Stimulated activated CD4-positive, alpha-beta T cell treated with anti-CD3 and anti-CD28 coated beads, Interleukin-15, amount 100 ng/mL, for 1 hour (primary cell): Measurements from ENCODE around the gene FOXP1.

Source experiments
- DNase-seq, 2 donors: peaks; one replicate each; pipeline ENCODE4 v3.0.0-alpha.2; 2020; ENCODE audit warnings: low read depth in 1 of 2, low spot score in 1 of 2

FOXP1 gene

GRCh38 chr3:71587958-71588357 is 4.4 kb upstream of the FOXP1 start:
- no peak for DNase-seq

GRCh38 chr3:71586810-71587242 is 3.3 kb upstream of the FOXP1 start:
- DNase-seq = no peak

DNA sequence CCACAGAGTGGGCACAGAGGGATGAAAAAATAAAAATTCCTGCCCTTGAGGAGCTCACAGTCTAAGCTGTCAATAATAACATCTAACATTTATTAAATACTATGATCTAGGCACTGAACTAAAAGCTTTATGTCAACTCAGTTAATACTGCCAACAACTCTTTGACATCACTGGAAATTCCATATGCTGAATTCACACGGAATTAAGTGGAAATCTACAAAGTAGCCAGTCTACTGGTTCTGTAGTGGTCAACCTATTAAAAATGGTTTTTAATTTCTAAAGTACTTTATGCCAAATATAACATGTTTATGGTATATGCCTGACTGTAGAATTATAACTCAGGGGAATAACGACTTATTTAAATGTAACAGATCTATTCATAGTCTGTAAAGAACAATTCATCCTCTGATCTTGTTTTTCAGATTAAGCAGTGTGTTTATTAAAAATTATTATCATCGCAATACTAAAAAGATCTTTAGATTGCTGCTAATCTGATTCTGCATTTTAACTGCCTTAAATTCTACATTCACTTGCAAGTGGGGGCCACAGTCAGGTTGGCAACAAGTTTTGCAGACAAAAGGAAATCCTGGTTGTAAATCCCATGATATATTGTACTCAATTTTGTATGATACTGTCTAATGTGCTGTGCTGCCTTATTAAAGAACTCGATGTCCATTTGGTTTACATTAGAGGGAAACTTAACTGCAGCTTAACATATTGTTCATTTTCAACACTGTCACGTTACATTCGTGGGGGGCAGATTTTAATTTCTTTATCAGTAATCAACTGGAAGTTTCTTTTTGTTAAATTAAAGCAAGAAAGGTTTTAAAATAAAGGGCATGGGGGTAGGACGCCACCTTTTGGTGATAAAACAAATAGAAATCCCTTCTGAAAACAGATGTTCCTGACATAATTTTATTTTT is 2.6 kb upstream of the FOXP1 start:
- DNase-seq = no peak

GRCh38 chr3:71585131-71585530 is 1.6 kb upstream of the FOXP1 start:
- no peak for DNase-seq

- DNase-seq = peak; percentile 12 to 43
Observed at GRCh38 chr3:71584394-71585011, 975 bp upstream of the FOXP1 start.

GRCh38 chr3:71582612-71583565 is 639 bp downstream of the FOXP1 start:
- DNase-seq = peak; percentile 20 to 72

- peak; percentile 2 to 46 for DNase-seq
Observed at GRCh38 chr3:71582036-71582611, 1.4 kb downstream of the FOXP1 start.

DNA sequence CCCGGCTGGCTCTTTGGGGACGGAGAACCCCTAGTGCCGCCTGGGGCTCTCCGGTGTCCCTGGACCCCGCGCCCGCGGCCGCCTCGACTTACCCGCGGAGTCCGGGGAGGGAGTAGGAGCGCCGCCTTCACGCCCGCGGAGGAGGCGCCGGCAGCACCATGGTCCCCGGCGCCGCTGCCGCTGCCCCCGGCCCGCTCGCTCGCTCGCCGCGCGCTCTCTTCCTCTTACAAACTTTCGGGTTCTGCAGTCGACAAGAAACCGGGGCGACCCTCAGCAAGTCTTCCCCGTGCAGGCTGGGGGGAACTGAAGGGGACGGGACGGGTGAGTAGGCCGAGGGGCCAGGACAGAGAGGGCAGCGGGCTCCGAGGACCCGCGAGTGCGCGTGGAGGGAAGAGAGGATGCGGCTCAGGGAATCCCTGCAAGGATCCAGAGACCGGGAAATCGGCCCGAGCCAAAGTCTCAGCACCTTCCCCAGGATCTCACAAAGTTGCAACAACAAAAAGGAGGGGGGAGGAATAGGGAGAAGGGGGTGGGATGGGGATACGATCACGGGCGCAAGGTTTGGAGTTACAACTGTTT is 2.0 kb downstream of the FOXP1 start:
- DNase-seq = peak in 1 of 2 donors; percentile 35

- DNase-seq = no peak
Observed at GRCh38 chr3:71580636-71581456, 2.7 kb downstream of the FOXP1 start.

DNA sequence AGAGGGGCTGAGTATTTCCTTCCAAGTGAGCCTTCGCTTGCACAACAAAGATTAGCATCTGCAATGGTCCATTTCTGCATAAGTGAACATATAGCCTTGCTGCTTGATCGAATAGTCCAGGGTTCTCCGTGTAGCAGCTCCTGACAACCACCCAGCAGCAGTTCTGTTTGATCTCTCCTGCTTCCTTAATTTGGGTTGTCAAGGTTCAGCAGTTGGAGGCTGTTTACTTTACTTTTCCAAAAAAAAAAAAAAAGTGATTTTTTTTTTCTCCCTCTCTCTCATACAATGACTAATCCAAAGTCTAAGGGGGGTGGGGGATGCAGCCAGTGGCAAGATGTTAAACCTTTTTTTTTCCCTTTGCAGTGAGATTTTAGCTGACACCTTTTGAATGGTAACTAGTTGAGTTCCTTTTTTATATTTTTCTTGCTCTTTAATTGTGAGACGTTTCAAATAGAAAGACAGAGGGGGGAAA is 3.6 kb downstream of the FOXP1 start:
- DNase-seq = no peak

DNA sequence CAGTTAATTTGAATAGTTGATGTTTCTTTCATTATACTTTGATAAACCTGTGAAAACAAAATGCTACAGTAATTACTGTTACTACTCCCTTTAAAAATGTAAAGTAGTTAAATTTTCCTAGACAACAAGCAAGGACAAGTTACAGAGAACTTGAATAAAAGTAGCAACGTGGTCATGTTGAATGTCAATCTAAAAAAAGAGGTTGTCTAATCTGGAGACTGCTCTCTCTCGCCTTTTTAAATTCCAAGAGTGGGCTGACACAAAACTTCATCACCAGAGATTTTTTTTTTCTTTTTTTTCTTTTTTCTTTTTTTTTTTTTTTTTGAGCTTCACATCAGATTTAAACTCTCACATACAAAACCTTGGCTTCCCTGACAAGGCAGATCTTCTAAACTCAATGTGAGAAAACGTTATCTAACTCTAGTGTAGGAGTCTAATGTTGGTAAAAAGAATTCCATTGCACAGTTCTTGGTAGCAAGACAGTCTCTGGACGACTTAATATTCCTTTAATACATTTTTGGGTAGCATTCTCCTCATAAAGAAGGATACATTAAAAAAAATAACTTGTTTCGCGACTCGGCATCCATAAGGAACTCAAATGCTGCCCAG is 4.1 kb downstream of the FOXP1 start:
- no peak for DNase-seq

- no peak for DNase-seq
Observed at GRCh38 chr3:71578054-71578751, 5.3 kb downstream of the FOXP1 start.

DNA sequence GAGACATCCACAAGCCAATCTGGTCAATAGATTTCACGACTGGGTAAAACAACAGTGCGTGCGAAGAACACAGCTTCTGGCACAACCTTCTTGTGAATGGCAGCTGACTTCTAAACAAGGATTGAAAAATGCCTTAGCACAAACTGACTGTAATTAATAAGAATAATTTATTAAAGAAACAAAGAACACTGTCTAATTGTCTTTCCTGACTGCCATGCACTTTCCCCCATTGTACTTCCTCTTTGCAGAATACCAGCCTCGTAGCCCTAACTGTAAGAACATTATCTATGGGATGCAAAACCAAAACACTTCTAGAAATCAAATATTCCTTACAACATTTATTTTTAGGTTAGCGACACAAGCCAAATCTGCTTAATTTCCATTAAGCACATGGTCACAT is 6.5 kb downstream of the FOXP1 start:
- no peak for DNase-seq

- no peak for DNase-seq
Observed at GRCh38 chr3:71575433-71575832, 8.1 kb downstream of the FOXP1 start.

DNA sequence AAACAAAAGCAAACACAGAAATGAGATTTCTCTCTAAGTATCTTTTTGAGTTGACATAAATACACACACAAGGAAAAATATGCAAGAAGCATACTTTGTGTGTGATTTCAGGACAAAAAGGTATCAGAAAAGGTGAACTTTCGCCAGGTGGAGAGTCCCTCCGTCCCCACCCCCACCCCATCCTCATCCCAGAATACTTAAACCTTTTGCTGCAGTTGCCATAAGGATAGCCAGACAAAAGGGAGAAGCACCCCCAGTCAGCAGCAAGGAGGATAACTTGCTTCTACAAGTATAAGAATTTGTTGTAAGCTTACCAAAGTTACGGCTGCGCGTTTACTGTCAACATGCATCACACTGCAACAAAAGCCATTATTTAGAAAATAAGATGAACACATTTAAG is 10.3 kb downstream of the FOXP1 start:
- DNase-seq = no peak

- DNase-seq = no peak
Observed at GRCh38 chr3:71570546-71570945, 13.0 kb downstream of the FOXP1 start.

DNA sequence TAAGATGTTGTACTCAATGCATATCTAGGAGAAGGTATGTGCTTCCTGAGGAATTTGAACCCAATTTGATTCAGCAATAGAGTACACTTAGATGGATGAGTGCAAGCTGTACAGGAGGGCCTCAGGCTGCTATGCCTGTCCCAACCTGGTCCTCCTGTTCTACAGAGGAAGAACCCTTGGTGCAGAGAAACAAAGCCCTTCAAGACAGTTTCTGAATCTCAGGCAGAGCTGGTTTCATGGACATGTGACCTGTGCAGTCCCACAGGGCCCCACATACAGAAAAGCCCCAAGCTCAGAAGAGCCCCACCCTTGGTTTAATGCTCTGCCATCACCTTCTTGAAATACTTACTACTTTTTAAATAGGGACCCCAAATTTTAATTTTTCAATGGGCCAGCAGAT is 15.3 kb downstream of the FOXP1 start:
- DNase-seq = no peak

DNA sequence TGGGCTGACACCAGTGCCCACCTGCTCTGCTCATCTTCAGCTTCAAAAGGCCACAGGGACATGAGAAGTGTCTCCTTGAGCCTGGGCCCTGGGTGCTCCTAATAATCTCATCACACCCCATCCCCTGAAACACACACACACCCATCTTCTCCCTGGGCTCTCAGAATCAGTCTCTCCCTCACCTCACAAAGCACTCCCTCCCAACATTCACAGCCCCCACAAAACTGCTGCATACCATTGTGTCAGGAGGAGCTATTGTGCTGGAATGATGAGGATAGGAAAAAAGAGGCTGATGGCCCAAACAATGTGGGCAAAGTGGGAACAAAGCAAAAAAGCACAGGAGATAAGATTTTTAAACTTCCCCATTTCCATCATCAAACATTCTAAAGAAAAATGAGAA is 16.8 kb downstream of the FOXP1 start:
- DNase-seq = no peak

GRCh38 chr3:71565976-71566375 is 17.6 kb downstream of the FOXP1 start:
- DNase-seq = no peak
